SK-N-SH treated with all-trans-retinoic acid at 6 μM for 48 hours (cell line): ENCODE measurements around the gene TUBB4B.

Source experiments
- ISL1 ChIP-seq: fragments of 250-450 bp; sonication (Bioruptor Pico); IDR thresholded peaks from 2 replicates; pipeline ENCODE4 v2.1.2; 2022; ENCODE audit warnings: mild to moderate bottlenecking, moderate library complexity
- SNAI2 ChIP-seq: fragments of 250-450 bp; sonication (Bioruptor Pico); IDR thresholded peaks from 2 replicates; pipeline ENCODE4 v1.5.0; 2020; ENCODE audit warnings: mild to moderate bottlenecking, moderate library complexity
- TOX ChIP-seq: fragments of 250-450 bp; sonication (Bioruptor Pico); IDR thresholded peaks from 2 replicates; pipeline ENCODE4 v1.8.0; 2021; ENCODE audit warnings: mild to moderate bottlenecking, moderate library complexity, borderline replicate concordance
- ZFP3 ChIP-seq: fragments of 250-450 bp; sonication (Bioruptor Pico); IDR thresholded peaks from 2 replicates; pipeline ENCODE4 v1.5.0; 2020; ENCODE audit warnings: mild to moderate bottlenecking, moderate library complexity
- ZFP30 ChIP-seq: fragments of 450-650 bp; formaldehyde crosslinking; IDR thresholded peaks from 2 replicates; pipeline ENCODE4 v1.5.0; 2022; ENCODE audit warnings: mild to moderate bottlenecking, moderate library complexity
- ZNF70 ChIP-seq: fragments of 450-650 bp; formaldehyde crosslinking; IDR thresholded peaks from 2 replicates; pipeline ENCODE4 v1.5.0; 2020; ENCODE audit warnings: mild to moderate bottlenecking, moderate library complexity

- TF ChIP-seq ZFP30 (CRISPR knock-in tag): no peak
- no peak for TF ChIP-seq SNAI2
- no peak for TF ChIP-seq ZNF70 (CRISPR knock-in tag)
- no peak for TF ChIP-seq TOX (CRISPR knock-in tag)
- no peak for TF ChIP-seq ISL1 (CRISPR knock-in tag)
- no peak for TF ChIP-seq ZFP3
Observed at GRCh38 chr9:137266585-137267453, 25.7 kb downstream of the TUBB4B start.
